ENCODE results near the gene ABCB8. TPM values are rescaled to one million over a fixed set of nuclear protein-coding genes. Genes with fewer than 3 reads are reported as not detected.
A peak's percentile ranks its signal among the peaks of the same experiment; 100 is the strongest.

The ABCB8 gene
- total and polyA plus RNA-seq, 9 of the 15 experiments (the other 6 are each of a cell fraction or from before 2014, with no cell fraction given), result 7.6 to 106 (median 36.3) TPM

DNA sequence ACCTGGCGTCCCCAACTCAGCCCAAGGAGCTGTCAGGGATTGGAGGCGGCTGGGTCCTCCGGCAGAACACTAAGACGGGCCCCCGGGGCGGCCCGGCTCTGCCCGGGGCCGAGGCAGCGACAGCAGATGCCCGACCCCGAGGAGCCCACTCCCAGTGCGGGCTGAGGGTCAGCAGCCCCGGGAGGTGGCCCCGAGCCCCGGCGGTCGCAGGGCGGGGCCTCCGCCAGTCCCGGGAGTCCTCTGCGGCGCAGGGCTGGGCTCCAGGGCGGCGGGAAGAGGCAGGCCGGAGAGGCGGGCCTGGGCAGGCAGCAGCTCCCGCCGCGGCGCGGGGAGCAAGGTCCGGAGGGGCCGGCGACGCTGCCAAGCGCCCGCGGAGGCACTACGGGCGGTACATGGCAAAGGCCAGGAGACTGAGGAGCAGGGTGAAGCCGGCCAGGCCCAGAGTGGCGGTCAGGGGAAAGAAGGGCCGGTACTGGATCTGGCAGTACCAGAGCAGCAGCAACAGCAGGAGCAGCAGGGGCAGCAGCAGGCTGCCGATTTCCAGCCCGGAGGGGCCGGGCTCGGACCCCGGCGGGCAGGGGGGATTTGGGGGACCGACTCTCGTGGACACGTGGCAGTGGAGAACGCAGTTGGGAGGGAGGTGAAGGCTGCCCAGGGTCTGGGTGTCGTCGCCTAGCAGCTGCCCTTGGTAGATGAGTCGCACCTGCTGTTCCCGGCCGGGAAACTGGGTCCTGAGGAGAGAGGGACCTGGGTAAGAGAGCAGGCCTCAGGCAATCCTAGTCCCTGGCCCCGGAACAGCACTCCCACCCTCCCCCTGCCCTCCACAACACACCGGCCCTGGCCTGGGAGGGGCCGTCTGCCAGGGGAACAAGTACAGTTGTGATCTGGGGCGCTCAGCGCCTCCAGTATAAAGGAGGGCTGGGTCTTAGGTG lies 53.2 kb downstream of the ABCB8 start:
- peak in 3 of 4 experiments; percentile 54 to 72 (median 59) for DNase-seq (ENCODE audit: extremely low read depth in 1 of 4, low spot score in 3 of 4)
- Histone ChIP-seq H3K4me3 (peak overlapping the region; percentile 89), H3K4me2 (ENCODE audit: insufficient read depth, low read length) (peak overlapping the region; percentile 97), H3K27me3 (ENCODE audit: control insufficient read depth in 2 of 2, insufficient read depth in 2 of 2, low read length in 2 of 2) (no peaks in the 10 kb centered on the region), H3K9me3 (replicated peaks; ENCODE audit: control insufficient read depth, insufficient read depth, low read depth, low read length) (no peaks in the 10 kb centered on the region), H3K36me3 (ENCODE audit: control insufficient read depth, insufficient read depth, low read length) (peaks cover 43% of the 10 kb centered on the region), H3K4me1 (replicated peaks in 1 of 2; ENCODE audit: control insufficient read depth in 2 of 2, insufficient read depth in 2 of 2, low read length in 2 of 2) (peaks cover 52 to 85% of the 10 kb centered on the region in 2 experiments), H4K20me1 (replicated peaks; ENCODE audit: control insufficient read depth, insufficient read depth, low read length) (peaks cover 5% of the 10 kb centered on the region), H3K9ac (ENCODE audit: insufficient read depth in 1 of 2, low read depth in 2 of 2, low read length in 2 of 2) (peak overlapping the region; percentile 94 to 97), H2AFZ (ENCODE audit: low read depth, low read length) (peak overlapping the region; percentile 23; the same call in 1 of the 2 replicates), H3K27ac (ENCODE audit: extremely low read depth, low read depth, low read length) (peak overlapping the region; percentile 94), H3K79me2 (ENCODE audit: control insufficient read depth, insufficient read depth, low read length) (peaks cover 50% of the 10 kb centered on the region), H3K9me1 (ENCODE audit: control insufficient read depth, insufficient read depth, low read length) (no peaks in the 10 kb centered on the region)
- WGBS (ENCODE audit: insufficient coverage, low coverage, missing lambda C conversion rate), result under 1% methylated on average over 64 of the region's 64 CpGs
- BruUV-seq (replicated peaks), result TSS peak; percentile 55
- intact Hi-C loops (cut with micrococcal nuclease), result loop anchor here (10.0 kb wide), 1 partner anchor 767 kb away; no protein-coding TSS in a partner anchor
- ATAC-seq, result peak; percentile 50
- FAIRE-seq, result no peak
- ChIA-PET POLR2A (interaction anchor here (0.6 to 3.5 kb wide), 16 partner anchors 10 to 713 kb away, joined by 3 to 24 read pairs (median 6); partner anchors contain the start of genes ABCB8, REPIN1 and SLC4A2), CTCF (ENCODE audit: low intra/inter-chr PET ratio) (no interaction called here)
- in situ Hi-C loops (cut with MboI), result no loop called here
- TF ChIP-seq, protein P1, sequence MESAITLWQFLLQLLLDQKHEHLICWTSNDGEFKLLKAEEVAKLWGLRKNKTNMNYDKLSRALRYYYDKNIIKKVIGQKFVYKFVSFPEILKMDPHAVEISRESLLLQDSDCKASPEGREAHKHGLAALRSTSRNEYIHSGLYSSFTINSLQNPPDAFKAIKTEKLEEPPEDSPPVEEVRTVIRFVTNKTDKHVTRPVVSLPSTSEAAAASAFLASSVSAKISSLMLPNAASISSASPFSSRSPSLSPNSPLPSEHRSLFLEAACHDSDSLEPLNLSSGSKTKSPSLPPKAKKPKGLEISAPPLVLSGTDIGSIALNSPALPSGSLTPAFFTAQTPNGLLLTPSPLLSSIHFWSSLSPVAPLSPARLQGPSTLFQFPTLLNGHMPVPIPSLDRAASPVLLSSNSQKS (CRISPR knock-in tag; IDR thresholded peaks at IDR 0.05), result no peak
- TF ChIP-seq RB1 (IDR thresholded peaks at IDR 0.05; ENCODE audit: low read depth) (peak; percentile 55), FIP1L1 (IDR thresholded peaks at IDR 0.05; ENCODE audit: low read depth, low read length, poor library complexity, severe bottlenecking) (peak; percentile 87), MYC (IDR thresholded peaks at IDR 0.05; ENCODE audit: low read depth, low read length) (peak; percentile 3; the same call in 1 of the 2 replicates), MYC (CRISPR knock-in tag; IDR thresholded peaks at IDR 0.05; ENCODE audit: borderline replicate concordance, low read depth) (peak; percentile 84), MIER1 (IDR thresholded peaks at IDR 0.05; ENCODE audit: low read depth) (no peak), ETS2 (tag; IDR thresholded peaks at IDR 0.05; ENCODE audit: borderline replicate concordance, poor library complexity, severe bottlenecking) (peak; percentile 66), SMARCB1 (IDR thresholded peaks at IDR 0.05; ENCODE audit: insufficient read length, low read depth) (no peak), TCF7 (IDR thresholded peaks at IDR 0.05; ENCODE audit: borderline replicate concordance) (peak; percentile 12; the same call in 1 of the 2 replicates), RBM14 (IDR thresholded peaks at IDR 0.05; ENCODE audit: borderline replicate concordance, insufficient read depth, low read depth, low read length) (0 out of 2 replicates have a peak, but pooled peaks have one; percentile 19), ZBTB1 (CRISPR knock-in tag; IDR thresholded peaks at IDR 0.05; ENCODE audit: borderline replicate concordance, low read depth) (peak; percentile 24; the same call in 1 of the 2 replicates)
- TF ChIP-seq, protein P2, sequence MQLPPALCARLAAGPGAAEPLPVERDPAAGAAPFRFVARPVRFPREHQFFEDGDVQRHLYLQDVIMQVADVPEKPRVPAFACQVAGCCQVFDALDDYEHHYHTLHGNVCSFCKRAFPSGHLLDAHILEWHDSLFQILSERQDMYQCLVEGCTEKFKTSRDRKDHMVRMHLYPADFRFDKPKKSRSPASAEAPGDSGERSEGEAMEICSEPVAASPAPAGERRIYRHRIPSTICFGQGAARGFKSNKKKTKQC (CRISPR knock-in tag; IDR thresholded peaks at IDR 0.05), result peak; percentile 17
- TF ChIP-seq, protein P3, sequence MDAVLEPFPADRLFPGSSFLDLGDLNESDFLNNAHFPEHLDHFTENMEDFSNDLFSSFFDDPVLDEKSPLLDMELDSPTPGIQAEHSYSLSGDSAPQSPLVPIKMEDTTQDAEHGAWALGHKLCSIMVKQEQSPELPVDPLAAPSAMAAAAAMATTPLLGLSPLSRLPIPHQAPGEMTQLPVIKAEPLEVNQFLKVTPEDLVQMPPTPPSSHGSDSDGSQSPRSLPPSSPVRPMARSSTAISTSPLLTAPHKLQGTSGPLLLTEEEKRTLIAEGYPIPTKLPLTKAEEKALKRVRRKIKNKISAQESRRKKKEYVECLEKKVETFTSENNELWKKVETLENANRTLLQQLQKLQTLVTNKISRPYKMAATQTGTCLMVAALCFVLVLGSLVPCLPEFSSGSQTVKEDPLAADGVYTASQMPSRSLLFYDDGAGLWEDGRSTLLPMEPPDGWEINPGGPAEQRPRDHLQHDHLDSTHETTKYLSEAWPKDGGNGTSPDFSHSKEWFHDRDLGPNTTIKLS (IDR thresholded peaks at IDR 0.05; ENCODE audit: borderline replicate concordance, low read depth), result peak; percentile 64; the same call in 1 of the 2 replicates
- TF ChIP-seq, protein P4, sequence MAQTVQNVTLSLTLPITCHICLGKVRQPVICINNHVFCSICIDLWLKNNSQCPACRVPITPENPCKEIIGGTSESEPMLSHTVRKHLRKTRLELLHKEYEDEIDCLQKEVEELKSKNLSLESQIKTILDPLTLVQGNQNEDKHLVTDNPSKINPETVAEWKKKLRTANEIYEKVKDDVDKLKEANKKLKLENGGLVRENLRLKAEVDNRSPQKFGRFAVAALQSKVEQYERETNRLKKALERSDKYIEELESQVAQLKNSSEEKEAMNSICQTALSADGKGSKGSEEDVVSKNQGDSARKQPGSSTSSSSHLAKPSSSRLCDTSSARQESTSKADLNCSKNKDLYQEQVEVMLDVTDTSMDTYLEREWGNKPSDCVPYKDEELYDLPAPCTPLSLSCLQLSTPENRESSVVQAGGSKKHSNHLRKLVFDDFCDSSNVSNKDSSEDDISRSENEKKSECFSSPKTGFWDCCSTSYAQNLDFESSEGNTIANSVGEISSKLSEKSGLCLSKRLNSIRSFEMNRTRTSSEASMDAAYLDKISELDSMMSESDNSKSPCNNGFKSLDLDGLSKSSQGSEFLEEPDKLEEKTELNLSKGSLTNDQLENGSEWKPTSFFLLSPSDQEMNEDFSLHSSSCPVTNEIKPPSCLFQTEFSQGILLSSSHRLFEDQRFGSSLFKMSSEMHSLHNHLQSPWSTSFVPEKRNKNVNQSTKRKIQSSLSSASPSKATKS (CRISPR knock-in tag; IDR thresholded peaks at IDR 0.05), result no peak

All from K562 (cell line).